Head of caudate nucleus (tissue), 42 donors: ENCODE data around the gene SH2D3A.
"Not testable (repeated sequence)": the region's sequence is repeated elsewhere in the genome, so short reads cannot be mapped to it uniquely, and the experiment has no call there.

Experiments
- DNase-seq, 42 donors: peaks; one replicate each; pipeline versions ENCODE4 v3.0.0 to v3.0.0-alpha.2; 2020 to 2021; ENCODE audit warnings: mixed read lengths in 7 of 42
- intact Hi-C: fragments of 100-400 bp; cut with DNase I; formaldehyde crosslinking; loops from one replicate; pipeline ENCODE4 v1.15.0; 2022

The SH2D3A gene

DNA sequence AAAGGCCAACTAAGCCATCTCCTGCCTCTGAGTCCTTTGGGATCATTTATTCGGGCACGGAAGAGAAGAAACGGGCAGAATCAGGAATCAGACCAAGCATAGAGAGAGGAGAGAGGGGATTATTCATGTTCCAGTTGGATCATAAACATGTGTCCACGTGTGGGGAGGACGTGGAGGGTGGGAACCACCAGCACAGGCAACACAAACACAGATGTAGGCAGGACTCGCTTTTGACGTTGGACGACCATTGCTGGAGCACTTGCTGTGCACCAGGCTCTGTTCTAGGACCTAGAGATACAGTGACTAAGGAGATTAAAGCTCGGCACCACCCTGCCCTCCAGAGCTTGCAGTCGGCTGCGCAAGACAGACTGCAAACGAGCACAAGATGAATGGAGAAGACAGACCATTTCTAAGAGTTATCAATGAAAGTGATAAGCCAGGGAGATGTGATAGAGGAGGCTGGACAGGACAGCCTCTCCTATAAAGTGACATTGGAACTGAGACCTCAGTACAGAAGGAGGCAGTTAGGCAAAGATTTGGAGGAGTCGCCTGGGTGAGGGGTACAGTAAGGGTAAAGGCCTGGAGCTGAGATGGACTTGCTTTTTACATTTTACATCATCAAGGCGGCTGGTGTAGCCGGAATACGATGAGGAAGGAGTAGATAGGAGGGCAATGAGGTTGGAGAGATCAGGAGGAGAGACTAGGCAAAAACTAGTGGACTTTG is 716 bp downstream of the SH2D3A start:
- intact Hi-C loops = no loop called here
- DNase-seq = no peak

- intact Hi-C loops = no loop called here
- DNase-seq = no peak
Measured at GRCh38 chr19:6765738-6766356, 1.4 kb downstream of the SH2D3A start.

- DNase-seq, intact Hi-C loops: not testable (repeated sequence)
Measured at GRCh38 chr19:6762253-6762797, 4.9 kb downstream of the SH2D3A start.

- intact Hi-C loops = no loop called here
Measured at GRCh38 chr19:6761053-6761676, 6.1 kb downstream of the SH2D3A start.

GRCh38 chr19:6760606-6761005 is 6.6 kb downstream of the SH2D3A start:
- intact Hi-C loops = no loop called here
- no peak for DNase-seq

More at GRCh38 chr19:6761053-6761676, 6.1 kb downstream of the SH2D3A start:
- no peak for DNase-seq

GRCh38 chr19:6754653-6755463 is 12.4 kb downstream of the SH2D3A start:
- DNase-seq = no peak
- intact Hi-C loops = loop anchor here (10.0 kb wide), 1 partner anchor 120 kb away; no protein-coding TSS in a partner anchor

DNA sequence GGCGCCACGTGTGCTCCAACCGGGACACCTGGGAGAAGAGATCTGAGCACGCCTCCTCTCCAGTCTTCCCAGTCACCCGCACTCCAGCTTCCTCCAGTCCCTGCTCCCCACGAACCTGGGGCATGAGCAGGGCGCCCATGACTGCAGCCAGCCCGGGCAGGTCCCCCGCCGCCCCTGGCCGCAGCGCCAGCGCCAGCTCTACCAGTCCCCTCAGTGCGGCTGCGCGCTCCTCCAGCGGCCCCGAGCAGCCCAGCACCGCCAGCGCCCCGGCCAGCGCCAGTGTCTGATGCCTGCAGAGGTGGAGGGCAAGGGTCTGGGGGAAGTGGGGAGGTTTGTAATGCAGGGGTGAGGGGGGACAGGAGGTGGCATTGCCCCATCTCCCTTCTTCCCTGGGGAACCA is 13.1 kb downstream of the SH2D3A start:
- intact Hi-C loops = loop anchor here (10.0 kb wide), 1 partner anchor 119 kb away; no protein-coding TSS in a partner anchor
- no peak for DNase-seq

GRCh38 chr19:6753178-6754031 is 13.8 kb downstream of the SH2D3A start:
- intact Hi-C loops = loop anchor here (10.0 kb wide), 1 partner anchor 119 kb away; no protein-coding TSS in a partner anchor

GRCh38 chr19:6752256-6753177 is 14.7 kb downstream of the SH2D3A start:
- no peak for DNase-seq
- intact Hi-C loops = loop anchor here (10.0 kb wide), 1 partner anchor 118 kb away; no protein-coding TSS in a partner anchor

More at GRCh38 chr19:6753178-6754031, 13.8 kb downstream of the SH2D3A start:
- peak in 22 of 42 donors; percentile 11 to 68 (median 44) for DNase-seq

DNA sequence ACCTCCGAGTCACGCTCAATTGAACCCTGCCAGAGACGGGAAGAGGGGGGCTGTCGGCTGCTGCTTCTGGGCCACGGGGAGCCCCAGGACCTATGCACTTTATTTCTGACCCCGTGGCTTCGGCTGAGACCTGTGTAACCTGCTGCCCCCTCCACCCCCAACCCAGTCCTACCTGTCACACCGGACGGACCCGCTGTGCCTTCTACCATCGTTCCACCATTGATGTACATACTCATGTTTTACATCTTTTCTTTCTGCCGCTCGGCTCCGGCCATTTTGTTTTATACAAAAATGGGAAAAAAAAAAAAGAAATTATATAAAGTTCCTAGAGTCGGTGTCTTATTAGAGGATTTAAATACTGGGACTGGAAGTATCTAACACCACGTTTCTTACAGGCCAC is 16.0 kb downstream of the SH2D3A start:
- no peak for DNase-seq
- intact Hi-C loops = loop anchor here (10.0 kb wide), 1 partner anchor 116 kb away; no protein-coding TSS in a partner anchor

DNA sequence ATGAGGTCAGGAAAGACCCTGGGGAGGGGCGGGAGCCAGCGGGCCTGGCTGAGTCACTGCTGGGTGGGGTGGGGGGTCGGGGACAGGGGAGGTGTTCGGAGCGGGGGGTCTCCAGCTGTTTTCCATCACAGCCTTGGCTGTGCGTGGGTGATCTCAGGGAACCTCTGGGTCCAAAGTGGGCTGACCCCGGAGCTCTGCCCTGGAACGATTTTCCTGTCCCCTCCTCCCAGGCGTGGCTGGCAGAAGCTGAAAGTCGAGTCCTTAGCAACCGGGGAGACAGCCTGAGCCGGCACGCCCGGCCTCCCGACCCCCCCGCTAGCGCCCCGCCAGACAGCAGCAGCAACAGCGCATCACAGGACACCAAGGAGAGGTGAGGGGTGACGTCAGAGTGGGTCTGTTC is 17.2 kb downstream of the SH2D3A start:
- DNase-seq = no peak
- intact Hi-C loops = loop anchor here (10.0 kb wide), 1 partner anchor 115 kb away; no protein-coding TSS in a partner anchor

DNA sequence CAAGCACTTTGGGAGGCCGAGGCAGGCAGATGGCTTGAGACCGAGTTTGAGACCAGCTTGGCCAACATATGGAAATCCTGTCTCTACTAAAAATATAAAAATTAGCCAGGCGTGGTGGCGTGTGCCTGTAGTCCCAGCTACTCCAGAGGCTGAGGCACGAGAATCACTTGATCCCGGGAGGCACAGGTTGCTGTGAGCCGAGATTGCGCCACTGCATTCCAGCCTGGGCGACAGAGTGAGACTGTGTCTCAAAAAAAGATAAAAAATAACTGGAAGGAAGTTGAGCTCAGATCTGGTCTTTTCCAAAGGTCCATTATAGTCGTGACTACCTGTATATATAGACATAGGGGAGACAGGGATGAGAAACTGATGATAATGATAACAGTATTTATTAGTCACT is 18.7 kb downstream of the SH2D3A start:
- intact Hi-C loops, DNase-seq: not testable (repeated sequence)

DNA sequence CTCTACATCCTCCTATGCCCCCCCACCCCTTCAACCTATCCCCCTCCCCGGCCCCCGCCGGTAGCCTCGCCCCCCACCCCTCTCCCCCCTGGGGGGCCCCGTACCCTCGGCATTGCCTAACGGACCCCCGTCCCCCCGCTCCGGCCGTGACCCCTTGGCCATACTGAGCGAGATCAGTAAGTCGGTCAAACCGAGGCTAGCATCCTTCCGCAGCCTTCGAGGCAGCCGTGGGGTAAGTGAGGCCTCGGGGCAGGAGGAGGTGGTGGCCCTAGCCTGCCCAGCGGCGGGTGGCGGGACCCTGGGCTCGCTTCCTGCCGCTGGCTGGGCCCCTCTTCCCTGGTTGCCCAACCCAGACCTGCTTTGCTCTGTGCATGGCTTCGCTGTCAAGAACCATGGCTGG is 21.3 kb downstream of the SH2D3A start:
- intact Hi-C loops = no loop called here
- no peak for DNase-seq

DNA sequence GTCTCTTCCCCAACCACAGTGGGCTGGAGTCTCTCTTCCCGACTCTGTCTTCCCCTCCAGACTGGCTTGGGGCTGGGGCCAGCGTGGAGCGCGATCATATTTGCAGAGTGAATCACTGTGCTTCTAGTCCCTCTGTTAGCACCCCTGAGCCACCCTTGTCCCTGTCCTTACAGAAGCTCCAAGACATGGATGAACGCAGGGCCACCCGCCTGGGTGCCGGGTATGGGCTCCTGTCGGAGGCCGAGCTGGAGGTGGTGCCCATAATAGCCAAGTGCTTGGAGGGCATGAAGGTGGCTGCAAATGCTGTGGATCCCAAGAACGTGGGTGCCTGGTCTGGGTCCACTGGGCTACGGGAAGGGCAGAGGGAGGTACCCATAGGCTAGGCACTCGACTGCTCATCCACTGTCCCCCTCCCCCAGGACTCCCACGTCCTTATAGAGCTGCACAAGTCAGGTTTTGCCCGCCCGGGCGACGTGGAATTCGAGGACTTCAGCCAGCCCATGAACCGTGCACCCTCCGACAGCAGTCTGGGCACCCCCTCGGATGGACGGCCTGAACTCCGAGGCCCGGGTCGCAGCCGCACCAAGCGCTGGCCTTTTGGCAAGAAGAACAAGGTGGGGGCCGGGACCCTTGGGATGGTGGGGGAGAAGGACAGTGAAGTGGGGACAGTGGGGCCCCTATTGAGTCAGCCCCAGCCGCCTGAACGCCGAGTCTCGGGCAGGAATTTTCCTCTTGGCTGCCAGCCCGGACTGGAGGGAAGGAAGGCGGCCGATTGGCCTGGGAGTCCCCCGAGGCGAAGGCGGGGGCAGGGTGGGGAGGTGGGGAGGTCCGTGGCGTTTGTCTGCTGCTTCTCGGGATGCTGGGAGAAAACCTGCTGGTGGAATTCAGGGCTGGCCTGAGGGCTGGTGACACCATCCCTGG is 22.6 kb downstream of the SH2D3A start:
- peak in 39 of 42 donors; percentile 43 to 91 (median 75) for DNase-seq
- intact Hi-C loops = no loop called here

- no peak for DNase-seq
- intact Hi-C loops = no loop called here
Measured at GRCh38 chr19:6743714-6744380, 23.4 kb downstream of the SH2D3A start.
